Measurements from ENCODE around the gene PITPNM1.

GRCh38 chr11:67508486-67509121 lies 3.4 kb upstream of the PITPNM1 start:
- no peak for TF ChIP-seq CTCF (IDR thresholded peaks at IDR 0.05)
- peak; percentile 52 to 82 (median 63) for TF ChIP-seq POLR2AphosphoS5 (IDR thresholded peaks at IDR 0.05)
- TF ChIP-seq EP300 (IDR thresholded peaks at IDR 0.05) = no peak

Measured in sigmoid colon (tissue), 4 donors.